Erythroblast (primary cell): ENCODE measurements around the gene HOXC10.

Experiments used
- GATA1 ChIP-seq: IDR thresholded peaks from 2 replicates; pipeline ENCODE4 v1.6.1; 2011; ENCODE audit warnings: low read depth, mild to moderate bottlenecking, control low read depth, low read length, moderate library complexity
- POLR2A ChIP-seq: IDR thresholded peaks from 2 replicates; pipeline ENCODE4 v1.6.1; 2011; ENCODE audit warnings: mild to moderate bottlenecking, low read length

- TF ChIP-seq POLR2A (no peak), GATA1 (no peak)
These were observed 35.1 kb upstream of the HOXC10 start for GRCh38 chr12:53949631-53950436.
